CD1c-positive myeloid dendritic cell (primary cell): ENCODE data around the gene LILRB2.
"Not testable (repeated sequence)": the region's sequence is repeated elsewhere in the genome, so short reads cannot be mapped to it uniquely, and the experiment has no call there.

Source experiments
- DNase-seq: peaks from one replicate; pipeline ENCODE4 v3.0.0-alpha.2; 2016; ENCODE audit errors: extremely low spot score

LILRB2 gene

GRCh38 chr19:54272181-54272580, 8.7 kb downstream of the LILRB2 start:
- peak; percentile 71 for DNase-seq

- peak; percentile 86 for DNase-seq
Observed at GRCh38 chr19:54271587-54271986, 9.3 kb downstream of the LILRB2 start.

- peak; percentile 91 for DNase-seq
Observed at GRCh38 chr19:54271106-54271505, 9.8 kb downstream of the LILRB2 start.

GRCh38 chr19:54268936-54269335, 12.0 kb downstream of the LILRB2 start:
- no peak for DNase-seq

- DNase-seq: peak; percentile 77
Observed at GRCh38 chr19:54266133-54266532, 14.8 kb downstream of the LILRB2 start.

GRCh38 chr19:54262470-54262869, 18.4 kb downstream of the LILRB2 start:
- DNase-seq: no peak

- DNase-seq: no peak
Observed at GRCh38 chr19:54262066-54262465, 18.8 kb downstream of the LILRB2 start.

GRCh38 chr19:54257116-54257480, 23.8 kb downstream of the LILRB2 start, which contains the start of gene LILRB5:
TSS of gene LILRB5 (minus strand) at chr19:54257273. CDS start at chr19:54257193, 80 bp downstream.
- DNase-seq: no peak

GRCh38 chr19:54256250-54257115, 24.4 kb downstream of the LILRB2 start:
- DNase-seq: no peak

- DNase-seq: peak; percentile 62
Observed at GRCh38 chr19:54255105-54255775, 25.7 kb downstream of the LILRB2 start.

- DNase-seq: no peak
Observed at GRCh38 chr19:54254195-54254906, 26.6 kb downstream of the LILRB2 start.

GRCh38 chr19:54253331-54254194, 27.3 kb downstream of the LILRB2 start:
- no peak for DNase-seq

- no peak for DNase-seq
Observed at GRCh38 chr19:54252845-54253244, 28.1 kb downstream of the LILRB2 start.

- DNase-seq: no peak
Observed at GRCh38 chr19:54252243-54252642, 28.7 kb downstream of the LILRB2 start.

- DNase-seq: peak; percentile 91
Observed at GRCh38 chr19:54248016-54248601, 32.8 kb downstream of the LILRB2 start.

- no peak for DNase-seq
Observed at GRCh38 chr19:54247106-54247930, 33.6 kb downstream of the LILRB2 start.

- no peak for DNase-seq
Observed at GRCh38 chr19:54245936-54246335, 35.0 kb downstream of the LILRB2 start.

- peak; percentile 50 for DNase-seq
Observed at GRCh38 chr19:54243809-54244208, 37.1 kb downstream of the LILRB2 start.

- DNase-seq: peak; percentile 51
Observed at GRCh38 chr19:54242646-54243045, 38.3 kb downstream of the LILRB2 start, which contains the start of gene LILRA6. TSS of gene LILRA6 (minus strand) at chr19:54242790.

- DNase-seq: not testable (repeated sequence)
Observed at GRCh38 chr19:54242234-54242633, 38.7 kb downstream of the LILRB2 start.
